GM18505 (cell line): ENCODE measurements around the gene ART4.

Experiments used
- ATAC-seq: cut with Tn5 transposase; IDR thresholded peaks from one replicate; pipeline ENCODE4 v1.9.1; 2021; ENCODE audit not compliant: unreplicated experiment
- POLR2A ChIP-seq: IDR thresholded peaks from 4 replicates; pipeline ENCODE4 v1.6.1; 2011; ENCODE audit warnings: borderline replicate concordance; ENCODE audit not compliant: insufficient read depth, insufficient read length; ENCODE audit errors: extremely low read depth

ART4 gene

GRCh38 chr12:14779834-14780233 is 63.5 kb downstream of the ART4 start:
- ATAC-seq: no peak
- no peak for TF ChIP-seq POLR2A

GRCh38 chr12:14777271-14777670 is 66.1 kb downstream of the ART4 start:
- ATAC-seq: no peak
- no peak for TF ChIP-seq POLR2A

GRCh38 chr12:14776236-14776961 is 66.9 kb downstream of the ART4 start:
- no peak for ATAC-seq
- TF ChIP-seq POLR2A: no peak

- no peak for TF ChIP-seq POLR2A
These were observed 67.7 kb downstream of the ART4 start for GRCh38 chr12:14775636-14775980.

More at GRCh38 chr12:14775636-14775980, 67.7 kb downstream of the ART4 start:
- no peak for ATAC-seq
